ENCODE data around the gene HLA-DRB5. TPM values are rescaled to one million over a fixed set of nuclear protein-coding genes. Genes with fewer than 3 reads are reported as not detected.
"Not testable (repeated sequence)": the region's sequence is repeated elsewhere in the genome, so short reads cannot be mapped to it uniquely, and the experiment has no call there.

Gene HLA-DRB5
- total and polyA plus RNA-seq, 2 experiments from 2014 or later: 0.15 TPM; not detected in 1

GRCh38 chr6:32475392-32476206 is 54.5 kb downstream of the HLA-DRB5 start:
- no peaks in the 10 kb centered on the region for H3K36me3 ChIP-seq
- no peaks in the 10 kb centered on the region for H3K9me3 ChIP-seq (ENCODE audit: low read depth)
- DNase-seq (ENCODE audit: low read depth in 1 of 2, low spot score in 1 of 2): no peak
- no peaks in the 10 kb centered on the region for H3K4me1 ChIP-seq (ENCODE audit: low read depth)
- H3K27ac ChIP-seq: no peak overlapping the region
- TF ChIP-seq CTCF (IDR thresholded peaks at IDR 0.05; ENCODE audit: low read depth, low read length): no peak
- H3K4me3 ChIP-seq: no peak overlapping the region
- no peaks in the 10 kb centered on the region for H3K27me3 ChIP-seq

- DNase-seq (ENCODE audit: low read depth in 1 of 2, low spot score in 1 of 2); H3K4me3 ChIP-seq; H3K27ac ChIP-seq; H3K36me3 ChIP-seq; H3K27me3 ChIP-seq; H3K4me1 ChIP-seq (ENCODE audit: low read depth); H3K9me3 ChIP-seq (ENCODE audit: low read depth): not testable (repeated sequence)
Measured at GRCh38 chr6:32473376-32474348, 56.4 kb downstream of the HLA-DRB5 start.

GRCh38 chr6:32472781-32473375 is 57.2 kb downstream of the HLA-DRB5 start:
- Histone ChIP-seq H3K4me1 (ENCODE audit: low read depth) (no peaks in the 10 kb centered on the region), H3K36me3 (no peaks in the 10 kb centered on the region), H3K9me3 (ENCODE audit: low read depth) (no peaks in the 10 kb centered on the region), H3K27me3 (no peaks in the 10 kb centered on the region), H3K4me3 (no peak overlapping the region), H3K27ac (no peak overlapping the region)
- no peak for DNase-seq (ENCODE audit: low read depth in 1 of 2, low spot score in 1 of 2)
- TF ChIP-seq CTCF (IDR thresholded peaks at IDR 0.05; ENCODE audit: low read depth, low read length): no peak

- DNase-seq (ENCODE audit: low read depth in 1 of 2, low spot score in 1 of 2); H3K36me3 ChIP-seq; H3K27me3 ChIP-seq; H3K4me3 ChIP-seq; H3K27ac ChIP-seq; H3K9me3 ChIP-seq (ENCODE audit: low read depth); H3K4me1 ChIP-seq (ENCODE audit: low read depth): not testable (repeated sequence)
Measured at GRCh38 chr6:32467743-32468503, 62.2 kb downstream of the HLA-DRB5 start.

Other genes starting within 250 kb of the HLA-DRB5 start
- gene TSBP1, start 158.4 kb downstream of the HLA-DRB5 start, total RNA-seq: not detected in 2 replicates
- gene TSBP1, start 158.4 kb downstream of the HLA-DRB5 start, polyA plus RNA-seq: not detected in 2 replicates
- gene BTNL2, start 123.1 kb downstream of the HLA-DRB5 start, total RNA-seq: not detected in 2 replicates
- gene BTNL2, start 123.1 kb downstream of the HLA-DRB5 start, polyA plus RNA-seq: not detected in 2 replicates
- not detected in 2 replicates for gene HLA-DRA, start 90.4 kb downstream of the HLA-DRB5 start, total RNA-seq
- gene HLA-DRA, start 90.4 kb downstream of the HLA-DRB5 start, polyA plus RNA-seq: 2.4 TPM in 1 of 2 replicates, not detected in the other
- gene HLA-DRB1, start 59.6 kb upstream of the HLA-DRB5 start, total RNA-seq: 0.28 and 0.63 TPM in 2 replicates
- gene HLA-DRB1, start 59.6 kb upstream of the HLA-DRB5 start, polyA plus RNA-seq: 0.74 and 1.1 TPM in 2 replicates
- not detected in 2 replicates for gene HLA-DQA1, start 107.1 kb upstream of the HLA-DRB5 start, total RNA-seq
- 0.27 TPM in 1 of 2 replicates, not detected in the other for gene HLA-DQA1, start 107.1 kb upstream of the HLA-DRB5 start, polyA plus RNA-seq
- 0.18 and 7.2 TPM in 2 replicates for gene HLA-DQB1, start 136.4 kb upstream of the HLA-DRB5 start, total RNA-seq
- 0.54 and 0.75 TPM in 2 replicates for gene HLA-DQB1, start 136.4 kb upstream of the HLA-DRB5 start, polyA plus RNA-seq
- not detected in 2 replicates for gene HLA-DQA2, start 211.1 kb upstream of the HLA-DRB5 start, total RNA-seq
- not detected in 2 replicates for gene HLA-DQA2, start 211.1 kb upstream of the HLA-DRB5 start, polyA plus RNA-seq
- not detected in 2 replicates for gene HLA-DQB2, start 233.2 kb upstream of the HLA-DRB5 start, total RNA-seq
- not detected in 2 replicates for gene HLA-DQB2, start 233.2 kb upstream of the HLA-DRB5 start, polyA plus RNA-seq

Measured in cardiac muscle cell (in vitro differentiated cells and primary cell).